Adipocyte (in vitro differentiated cells): ENCODE data around the gene ZNF212.
A peak's percentile ranks its signal among the peaks of the same experiment; 100 is the strongest.

Experiments
- DNase-seq: peaks from one replicate; pipeline ENCODE4 v3.0.0-alpha.2; 2015; ENCODE audit warnings: low read depth
- H3K27me3 ChIP-seq: replicated peaks from 2 replicates; pipeline ENCODE4 v1.7.0; 2013; ENCODE audit warnings: mild to moderate bottlenecking, low read length, moderate library complexity; ENCODE audit not compliant: control insufficient read depth, insufficient read depth
- H3K36me3 ChIP-seq: 2 replicates; pipeline ENCODE4 v1.7.0; 2013; ENCODE audit warnings: low read length, mild to moderate bottlenecking, moderate library complexity; ENCODE audit not compliant: control insufficient read depth, insufficient read depth, severe bottlenecking
- H3K4me1 ChIP-seq: 2 replicates; pipeline ENCODE4 v1.7.0; 2013; ENCODE audit warnings: mild to moderate bottlenecking, low read length, moderate library complexity; ENCODE audit not compliant: control insufficient read depth, insufficient read depth
- H3K4me3 ChIP-seq: 2 replicates; pipeline ENCODE4 v1.7.0; 2013; ENCODE audit warnings: mild to moderate bottlenecking, low read length, moderate library complexity
- H3K9ac ChIP-seq: 2 replicates; pipeline ENCODE4 v1.7.0; 2013; ENCODE audit warnings: mild to moderate bottlenecking, low read length, moderate library complexity
- H3K9me3 ChIP-seq: 2 replicates; pipeline ENCODE4 v1.7.0; 2013; ENCODE audit warnings: mild to moderate bottlenecking, low read length, moderate library complexity; ENCODE audit not compliant: control insufficient read depth

Gene ZNF212

DNA sequence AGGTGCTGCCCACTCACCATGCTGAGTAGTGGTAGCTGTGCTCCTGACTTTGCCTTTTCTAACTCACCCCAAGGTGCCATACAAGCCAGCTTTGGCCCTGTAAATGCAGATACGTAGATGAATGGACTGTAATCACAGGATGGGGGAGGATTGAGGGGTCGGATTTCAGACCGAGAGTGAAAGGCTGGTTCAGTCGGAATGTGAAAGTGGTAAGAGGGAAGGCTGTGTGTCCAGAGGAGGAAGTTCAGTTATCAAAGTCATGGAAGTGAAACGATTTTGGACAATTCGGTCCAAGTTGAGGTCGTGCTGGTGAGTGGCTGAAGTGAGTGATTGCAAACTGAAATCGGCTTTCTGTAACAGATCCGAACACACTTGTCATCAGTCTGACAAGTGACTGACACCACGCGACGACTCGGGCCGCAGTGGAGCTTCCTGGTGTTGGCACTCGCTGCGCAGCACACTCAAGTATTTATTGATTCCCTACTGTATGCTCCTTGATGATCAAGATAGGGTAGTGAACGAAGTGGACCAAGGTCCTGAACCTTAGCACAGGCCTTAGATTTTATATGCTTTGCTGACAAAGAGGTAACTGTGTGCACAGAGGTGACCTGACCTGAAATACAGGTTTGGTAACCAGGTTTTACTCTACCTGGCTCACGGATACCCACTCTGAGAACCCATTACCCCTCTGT lies 33.6 kb upstream of the ZNF212 start:
- Histone ChIP-seq H3K4me1 (peaks cover 4% of the 10 kb centered on the region), H3K36me3 (peaks cover 82% of the 10 kb centered on the region), H3K9me3 (no peaks in the 10 kb centered on the region), H3K4me3 (no peak overlapping the region), H3K27me3 (no peaks in the 10 kb centered on the region), H3K9ac (no peak overlapping the region)
- no peak for DNase-seq

DNA sequence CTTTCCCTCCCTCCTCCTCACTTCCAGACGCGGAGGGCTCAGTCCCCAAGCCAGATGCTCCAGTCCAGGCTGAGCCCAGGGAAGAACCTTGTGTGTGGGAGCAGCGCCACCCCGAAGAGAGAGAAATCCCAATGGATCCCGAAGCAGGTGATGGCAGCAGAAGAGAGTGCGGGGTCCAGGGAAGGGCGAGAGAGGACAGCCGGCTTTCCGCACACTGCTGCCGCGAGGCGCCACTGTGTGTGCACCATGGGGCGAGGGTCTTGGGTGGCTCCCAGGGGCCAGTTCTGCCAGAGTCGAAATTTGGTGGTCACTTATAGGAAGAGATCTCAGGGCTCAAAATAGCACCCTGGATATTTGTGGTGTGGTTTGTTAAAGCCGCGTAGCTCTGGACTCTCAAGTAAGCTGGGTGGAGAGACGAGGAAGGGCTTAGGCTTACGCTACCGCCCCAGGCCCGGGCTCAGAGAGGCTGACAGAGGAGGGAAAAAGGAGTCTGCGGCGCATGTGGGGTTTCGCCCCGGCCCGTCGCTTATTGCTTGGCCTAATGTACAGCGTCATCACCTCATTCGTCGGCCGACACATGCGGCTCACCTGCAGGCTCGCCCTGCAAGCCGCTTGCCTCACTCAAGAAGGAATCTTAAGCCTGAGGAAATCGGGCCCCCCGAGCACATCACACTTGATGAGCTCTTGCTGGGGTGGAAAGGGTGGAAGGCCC lies 32.0 kb upstream of the ZNF212 start:
- H3K36me3 ChIP-seq: peaks cover 87% of the 10 kb centered on the region

DNA sequence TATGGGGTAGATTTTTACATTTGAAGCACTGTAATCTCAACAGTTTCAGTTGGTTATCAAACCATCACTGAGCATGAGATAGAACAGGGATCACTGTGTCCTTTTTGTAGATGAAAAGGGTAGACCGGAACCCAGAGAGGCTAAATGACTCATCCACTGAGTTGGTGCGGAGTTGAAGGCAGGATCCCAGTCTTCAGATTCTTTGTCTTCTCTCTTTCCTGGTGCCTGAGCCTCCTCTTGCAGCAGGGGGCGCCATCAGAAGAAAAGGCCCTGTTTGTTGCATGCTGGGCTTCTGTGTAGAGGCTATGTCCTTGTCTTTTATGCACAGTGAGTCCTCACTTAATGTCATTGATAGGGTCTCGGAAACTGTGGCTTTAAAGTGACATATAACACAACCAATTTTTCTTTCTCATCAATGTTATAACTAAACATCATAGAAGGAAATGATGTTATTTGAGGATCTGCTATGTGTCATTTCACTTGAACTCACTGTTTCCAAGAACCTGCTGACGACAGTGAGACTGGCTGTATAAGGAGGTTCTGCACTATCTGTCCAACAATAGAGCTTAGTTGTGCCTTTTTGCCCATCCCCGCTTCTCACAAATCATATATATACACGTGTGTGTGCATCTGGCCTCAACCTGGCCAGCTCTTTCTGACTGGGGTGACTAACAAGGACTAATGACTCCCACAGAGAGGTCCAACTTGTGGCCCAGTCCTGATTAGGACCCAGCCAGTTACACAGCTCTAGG lies 29.8 kb upstream of the ZNF212 start:
- no peaks in the 10 kb centered on the region for H3K9me3 ChIP-seq
- H3K4me3 ChIP-seq: no peak overlapping the region
- peaks cover 17% of the 10 kb centered on the region for H3K4me1 ChIP-seq
- H3K36me3 ChIP-seq: peaks cover 87% of the 10 kb centered on the region
- peak; percentile 35 for DNase-seq
- no peak overlapping the region for H3K9ac ChIP-seq
- H3K27me3 ChIP-seq: no peaks in the 10 kb centered on the region

More for the DNA sequence above, 32.0 kb upstream of the ZNF212 start:
- H3K4me3 ChIP-seq: no peak overlapping the region
- no peaks in the 10 kb centered on the region for H3K27me3 ChIP-seq
- DNase-seq: no peak
- no peak overlapping the region for H3K9ac ChIP-seq
- H3K9me3 ChIP-seq: no peaks in the 10 kb centered on the region
- peaks cover 4% of the 10 kb centered on the region for H3K4me1 ChIP-seq

DNA sequence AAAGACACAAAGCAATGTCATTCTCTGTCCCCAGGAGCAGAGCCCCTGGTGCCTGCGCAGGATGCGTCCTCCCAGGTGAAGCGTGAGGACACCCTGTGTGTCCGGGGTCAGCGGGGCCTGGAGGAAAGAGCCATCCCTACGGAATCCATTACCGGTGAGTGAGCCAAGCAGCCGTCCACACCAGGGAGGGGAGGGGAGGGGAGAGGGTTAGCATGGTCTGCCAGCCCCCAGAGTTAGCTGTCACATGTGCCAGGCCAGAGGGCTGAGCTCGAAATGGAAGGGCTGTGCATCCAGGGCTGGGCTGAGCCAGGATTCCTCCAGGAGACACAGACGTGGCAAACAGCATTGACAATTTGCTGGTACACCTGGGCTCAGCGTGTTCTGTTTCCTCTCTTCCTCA lies 28.9 kb upstream of the ZNF212 start:
- Histone ChIP-seq H3K4me1 (peaks cover 20% of the 10 kb centered on the region), H3K4me3 (no peak overlapping the region), H3K9me3 (no peaks in the 10 kb centered on the region), H3K36me3 (peaks cover 94% of the 10 kb centered on the region), H3K9ac (no peak overlapping the region), H3K27me3 (no peaks in the 10 kb centered on the region)
- no peak for DNase-seq

DNA sequence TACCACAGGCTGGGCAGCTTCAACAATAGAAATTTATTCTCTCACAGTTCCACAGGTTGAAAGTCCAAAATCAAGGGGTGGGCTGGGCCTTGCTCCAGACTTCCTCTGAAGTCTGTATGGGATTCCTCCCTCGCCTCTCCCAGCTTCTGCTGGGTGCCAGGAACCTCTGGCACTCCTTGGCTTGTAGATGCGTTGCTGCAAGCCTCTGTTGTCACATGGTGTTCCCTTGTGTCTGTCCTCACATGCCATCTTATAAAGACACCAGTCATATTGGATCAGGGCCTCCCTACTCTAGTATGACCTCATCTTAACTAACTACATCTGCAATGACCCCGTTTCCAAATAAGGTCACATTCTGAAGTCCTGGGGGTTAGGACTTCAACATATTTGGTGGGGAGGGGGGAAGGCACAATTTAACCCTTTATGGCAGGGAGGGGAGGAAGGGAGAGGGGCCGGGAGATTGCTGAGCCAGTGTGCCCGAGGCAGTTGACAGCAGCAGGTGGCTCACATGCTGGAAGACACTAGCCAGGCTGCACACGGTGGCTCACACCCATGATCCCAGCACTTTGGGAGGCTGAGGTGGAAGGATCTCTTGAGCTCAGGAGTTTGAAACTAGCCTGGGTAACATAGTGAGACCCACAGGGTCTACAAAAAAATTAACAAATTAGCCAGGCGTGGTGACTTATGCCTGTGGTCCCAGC lies 25.3 kb upstream of the ZNF212 start:
- Histone ChIP-seq H3K4me3 (no peak overlapping the region), H3K27me3 (no peaks in the 10 kb centered on the region), H3K9me3 (no peaks in the 10 kb centered on the region), H3K9ac (peak overlapping the region; percentile 2), H3K36me3 (peaks cover 97% of the 10 kb centered on the region), H3K4me1 (peaks cover 20% of the 10 kb centered on the region)
- no peak for DNase-seq

DNA sequence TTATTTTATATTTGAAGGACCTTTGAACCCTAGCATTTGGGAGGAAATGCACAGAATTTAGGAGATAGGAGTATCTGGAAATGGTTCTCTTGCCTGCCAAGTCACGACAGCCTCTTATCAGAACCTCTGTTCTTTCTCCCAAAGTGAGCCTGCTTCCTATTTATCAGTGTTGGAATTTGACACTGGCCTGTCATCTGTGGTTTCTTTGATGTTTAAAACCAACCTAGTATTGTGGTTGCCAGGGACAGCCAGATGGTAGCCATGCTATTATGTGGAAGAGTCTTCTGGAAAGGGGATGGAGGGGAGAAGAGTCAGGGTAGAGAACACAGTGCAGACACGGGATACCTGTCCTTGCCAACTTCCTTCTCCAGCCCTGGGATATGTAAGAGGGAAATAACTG lies 23.0 kb upstream of the ZNF212 start:
- H3K36me3 ChIP-seq: peaks cover 81% of the 10 kb centered on the region
- DNase-seq: no peak
- no peak overlapping the region for H3K4me3 ChIP-seq
- H3K4me1 ChIP-seq: peaks cover 20% of the 10 kb centered on the region
- no peaks in the 10 kb centered on the region for H3K27me3 ChIP-seq
- H3K9ac ChIP-seq: no peak overlapping the region
- no peaks in the 10 kb centered on the region for H3K9me3 ChIP-seq

DNA sequence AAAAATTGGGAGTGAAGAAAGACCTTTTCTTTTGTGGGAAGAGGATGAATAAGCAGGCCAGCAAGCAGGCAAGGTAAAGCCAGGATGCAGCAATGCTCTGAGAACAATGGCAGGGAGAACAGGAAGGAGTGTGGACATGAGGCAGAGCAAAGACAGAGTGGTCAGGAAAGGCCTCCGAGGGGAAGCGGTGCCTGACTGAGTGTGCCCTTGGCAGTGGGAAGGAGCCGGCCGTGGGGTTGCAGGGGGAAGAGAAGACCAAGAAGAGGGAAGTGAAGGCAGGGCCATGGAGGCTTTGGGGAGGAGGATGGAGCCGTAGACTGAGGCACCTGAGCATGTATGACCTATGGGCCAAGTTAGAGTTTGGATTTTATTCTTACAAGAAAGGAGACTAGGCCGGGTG lies 21.9 kb upstream of the ZNF212 start:
- H3K9me3 ChIP-seq: no peaks in the 10 kb centered on the region
- no peak overlapping the region for H3K4me3 ChIP-seq
- no peaks in the 10 kb centered on the region for H3K27me3 ChIP-seq
- H3K36me3 ChIP-seq: peaks cover 76% of the 10 kb centered on the region
- H3K4me1 ChIP-seq: peaks cover 20% of the 10 kb centered on the region
- DNase-seq: no peak
- H3K9ac ChIP-seq: no peak overlapping the region

DNA sequence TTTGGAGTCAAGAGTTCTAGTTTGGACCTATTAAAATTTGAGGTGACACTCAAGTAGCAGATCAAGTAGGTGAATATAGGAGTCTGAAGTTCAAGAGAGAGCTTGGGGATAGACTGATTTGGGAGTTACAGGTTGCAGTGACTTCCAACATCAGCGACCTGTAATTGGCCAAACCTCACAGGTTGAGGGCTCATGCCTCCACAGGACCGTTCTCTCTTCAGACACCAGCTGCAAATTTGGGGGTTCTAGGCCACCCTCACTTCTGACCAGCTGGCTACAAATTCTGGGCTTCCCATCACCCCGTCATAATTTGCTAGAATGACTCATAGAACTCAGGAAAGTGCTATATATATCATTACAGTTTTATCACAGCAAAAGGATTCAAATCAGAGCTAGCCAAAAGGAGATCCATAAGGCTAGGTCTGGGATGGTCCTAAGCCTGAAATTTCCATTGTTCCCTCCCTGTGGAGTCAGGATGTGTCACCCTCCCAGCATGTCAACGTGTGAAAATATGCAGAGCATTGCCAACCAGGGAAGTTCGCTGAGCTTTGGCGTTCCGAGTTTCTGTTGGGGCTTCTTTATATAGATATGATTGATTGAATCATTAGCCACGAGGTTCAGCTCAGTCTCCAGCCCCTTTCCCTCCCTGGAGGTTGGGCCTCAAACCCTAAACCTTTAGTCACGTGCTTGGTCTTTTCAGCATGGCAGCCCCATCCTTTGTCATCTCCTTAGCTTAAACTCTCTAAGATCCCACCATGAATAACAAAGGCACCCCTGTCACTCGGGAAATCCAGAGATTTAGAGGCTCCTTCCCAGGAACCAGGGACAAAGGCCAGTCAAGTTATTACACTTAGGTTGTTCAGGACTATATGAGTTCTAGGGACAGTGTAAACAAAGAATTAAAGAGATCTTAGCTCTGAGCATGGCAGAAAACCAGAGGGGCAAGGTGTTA lies 20.7 kb upstream of the ZNF212 start:
- no peak for DNase-seq
- no peaks in the 10 kb centered on the region for H3K27me3 ChIP-seq
- H3K9ac ChIP-seq: no peak overlapping the region
- H3K4me3 ChIP-seq: no peak overlapping the region
- peaks cover 14% of the 10 kb centered on the region for H3K4me1 ChIP-seq
- H3K9me3 ChIP-seq: no peaks in the 10 kb centered on the region
- H3K36me3 ChIP-seq: peaks cover 64% of the 10 kb centered on the region

DNA sequence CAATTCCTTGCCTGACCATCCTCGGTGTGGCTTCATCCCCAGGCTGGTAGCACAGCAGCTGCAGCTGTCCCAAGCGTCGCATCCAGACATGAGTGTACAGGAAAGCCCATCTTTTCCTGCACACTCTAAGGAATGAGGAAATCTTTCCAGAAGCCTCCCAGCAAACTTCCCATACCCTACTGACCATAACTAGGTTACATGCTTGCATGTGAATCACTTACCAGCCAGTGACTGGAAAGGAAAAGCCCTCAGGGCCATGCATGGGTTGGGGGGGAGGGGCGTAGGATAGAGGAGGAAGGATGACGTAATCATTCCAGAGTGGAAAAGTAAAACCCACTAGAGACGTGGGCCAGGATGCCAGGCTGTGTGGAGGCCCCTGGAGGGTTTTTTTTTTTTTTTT lies 18.9 kb upstream of the ZNF212 start:
- no peaks in the 10 kb centered on the region for H3K27me3 ChIP-seq
- H3K36me3 ChIP-seq: peaks cover 61% of the 10 kb centered on the region

DNA sequence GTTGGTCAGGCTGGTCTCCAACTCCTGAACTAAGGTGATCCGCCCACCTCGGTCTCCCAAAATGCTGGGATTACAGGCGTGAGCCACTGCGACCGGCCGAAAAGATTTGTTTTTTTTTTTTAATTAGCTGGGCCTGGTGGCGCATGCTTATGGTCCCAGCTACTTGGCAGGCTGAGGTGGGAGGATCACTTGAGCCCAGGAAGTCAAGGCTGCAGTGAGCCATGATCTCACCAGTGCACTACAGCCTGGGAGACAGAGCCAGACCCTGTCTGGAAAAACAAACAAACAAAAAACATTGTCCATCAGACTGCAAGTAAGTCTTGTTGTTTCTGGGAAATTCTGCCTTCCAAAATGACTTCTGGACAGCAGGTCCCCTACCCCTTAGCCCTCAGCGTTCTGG lies 16.3 kb upstream of the ZNF212 start:
- no peak for DNase-seq
- H3K27me3 ChIP-seq: no peaks in the 10 kb centered on the region
- H3K9ac ChIP-seq: no peak overlapping the region
- H3K36me3 ChIP-seq: peaks cover 41% of the 10 kb centered on the region
- no peaks in the 10 kb centered on the region for H3K9me3 ChIP-seq
- no peak overlapping the region for H3K4me3 ChIP-seq
- H3K4me1 ChIP-seq: peaks cover 12% of the 10 kb centered on the region

More for the DNA sequence above, 18.9 kb upstream of the ZNF212 start:
- H3K9me3 ChIP-seq: no peaks in the 10 kb centered on the region
- H3K4me3 ChIP-seq: no peak overlapping the region
- H3K9ac ChIP-seq: no peak overlapping the region
- peaks cover 4% of the 10 kb centered on the region for H3K4me1 ChIP-seq
- peak; percentile 66 for DNase-seq
